Measurements from ENCODE around the gene USP47.

GRCh38 chr11:11979488-11980117 lies 137.8 kb downstream of the USP47 start:
- TF ChIP-seq EZH2 (IDR thresholded peaks at IDR 0.05; ENCODE audit: borderline replicate concordance, low read depth, low read length, poor library complexity, severe bottlenecking) (no peak), CTCF (conservative IDR thresholded peaks at IDR 0.05; ENCODE audit: low read depth, low read length) (no peak)
